ENCODE measurements around the gene NUDT14.

DNA sequence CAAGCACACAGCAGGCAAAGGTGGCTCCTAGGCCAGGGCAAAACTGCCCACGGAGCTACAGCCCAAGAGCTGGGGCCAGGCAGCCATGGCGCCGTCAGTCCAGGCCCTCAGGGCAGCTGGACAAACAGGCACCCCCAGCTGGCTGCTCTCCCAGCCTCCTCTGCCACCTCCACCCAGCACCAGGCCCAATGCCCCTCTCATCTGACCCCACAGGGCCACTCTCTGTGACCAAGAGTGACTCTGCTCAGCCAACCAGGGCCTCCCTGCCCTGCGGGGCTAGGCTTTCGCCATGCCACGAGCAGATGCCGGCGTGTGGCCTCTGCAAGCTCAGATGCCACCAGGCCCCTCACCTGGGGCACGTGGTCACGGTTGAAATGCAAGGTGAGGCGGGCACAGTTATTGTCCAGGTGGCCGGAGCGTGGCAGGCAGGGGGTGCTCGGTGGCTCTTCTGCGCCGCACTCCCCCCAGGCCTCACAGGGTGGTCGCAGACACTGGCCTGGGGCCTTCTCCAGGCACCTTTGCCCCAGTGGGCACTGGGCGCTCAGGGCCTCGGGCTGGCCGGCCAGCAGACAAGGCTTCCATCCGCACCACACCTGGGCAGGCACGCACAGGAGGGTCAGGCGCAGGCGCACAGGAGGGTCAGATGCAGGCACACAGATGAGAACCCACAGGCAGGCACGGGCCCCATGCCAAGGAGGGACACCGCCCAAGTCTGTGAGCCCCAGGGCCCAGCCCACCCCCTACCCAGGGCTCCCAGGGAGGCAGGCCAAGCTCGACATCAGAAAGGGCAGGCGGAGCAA, 35.5 kb downstream of the NUDT14 start:
- no peak for TF ChIP-seq CTCF (IDR thresholded peaks at IDR 0.05)
- no peak for TF ChIP-seq POLR2A (IDR thresholded peaks at IDR 0.05)
